C4-2B (cell line): ENCODE measurements around the gene CLSTN2.

Experiments used
- CTCF ChIP-seq: fragments of 450-650 bp; conservative IDR thresholded peaks from 2 replicates; pipeline ENCODE4 v1.5.1; 2017; ENCODE audit warnings: mild to moderate bottlenecking
- ZFX ChIP-seq: fragments of 450-650 bp; IDR thresholded peaks from 2 replicates; pipeline ENCODE4 v1.6.1; 2017

GRCh38 chr3:140455521-140456214 lies 520.7 kb downstream of the CLSTN2 start:
- TF ChIP-seq CTCF = no peak
- TF ChIP-seq ZFX = no peak
